Hepatocyte (in vitro differentiated cells): ENCODE measurements around the gene RBM38.

Experiments used
- CTCF ChIP-seq: fragments of 200-600 bp; sonication (generic); IDR thresholded peaks from 2 replicates; pipeline ENCODE4 v1.5.1; 2016; ENCODE audit warnings: antibody characterized with exemption, mild to moderate bottlenecking; ENCODE audit not compliant: poor library complexity
- EZH2 ChIP-seq: fragments of 200-600 bp; sonication (generic); IDR thresholded peaks from 2 replicates; pipeline ENCODE4 v1.6.1; 2016; ENCODE audit warnings: antibody characterized with exemption, mild to moderate bottlenecking, borderline replicate concordance

GRCh38 chr20:57407541-57407956, 16.4 kb downstream of the RBM38 start:
- TF ChIP-seq CTCF (no peak), EZH2 (no peak)
